ENCODE results near the gene SCGB1C1. TPM values are rescaled to one million over a fixed set of nuclear protein-coding genes. Genes with fewer than 3 reads are reported as not detected.

The SCGB1C1 gene
- total and polyA plus RNA-seq, 8 donors = not detected

GRCh38 chr11:203945-204586, 11.2 kb downstream of the SCGB1C1 start:
- Histone ChIP-seq H3K9me3 (no peaks in the 10 kb centered on the region), H3K27me3 (no peaks in the 10 kb centered on the region), H3K27ac (peak overlapping the region in 1 of 5 donors; percentile 17), H3K4me1 (peaks cover 13 to 56% (median 45%) of the 10 kb centered on the region in 4 donors), H3K36me3 (peaks cover 12 to 58% (median 55%) of the 10 kb centered on the region in 4 donors), H3K4me3 (no peak overlapping the region)
- peak in 1 of 2 donors; percentile 16 for DNase-seq
- 88 to 95% (median 91%) methylated on average over 4 of the region's 4 CpGs for WGBS, 5 donors
- intact Hi-C loops (cut with DNase I; ENCODE audit: low total_unique reads) = no loop called here
- no peak for TF ChIP-seq POLR2A (IDR thresholded peaks at IDR 0.05)

- DNase-seq = peak; percentile 6 to 14
Observed at GRCh38 chr11:204587-205109, 11.8 kb downstream of the SCGB1C1 start.

DNA sequence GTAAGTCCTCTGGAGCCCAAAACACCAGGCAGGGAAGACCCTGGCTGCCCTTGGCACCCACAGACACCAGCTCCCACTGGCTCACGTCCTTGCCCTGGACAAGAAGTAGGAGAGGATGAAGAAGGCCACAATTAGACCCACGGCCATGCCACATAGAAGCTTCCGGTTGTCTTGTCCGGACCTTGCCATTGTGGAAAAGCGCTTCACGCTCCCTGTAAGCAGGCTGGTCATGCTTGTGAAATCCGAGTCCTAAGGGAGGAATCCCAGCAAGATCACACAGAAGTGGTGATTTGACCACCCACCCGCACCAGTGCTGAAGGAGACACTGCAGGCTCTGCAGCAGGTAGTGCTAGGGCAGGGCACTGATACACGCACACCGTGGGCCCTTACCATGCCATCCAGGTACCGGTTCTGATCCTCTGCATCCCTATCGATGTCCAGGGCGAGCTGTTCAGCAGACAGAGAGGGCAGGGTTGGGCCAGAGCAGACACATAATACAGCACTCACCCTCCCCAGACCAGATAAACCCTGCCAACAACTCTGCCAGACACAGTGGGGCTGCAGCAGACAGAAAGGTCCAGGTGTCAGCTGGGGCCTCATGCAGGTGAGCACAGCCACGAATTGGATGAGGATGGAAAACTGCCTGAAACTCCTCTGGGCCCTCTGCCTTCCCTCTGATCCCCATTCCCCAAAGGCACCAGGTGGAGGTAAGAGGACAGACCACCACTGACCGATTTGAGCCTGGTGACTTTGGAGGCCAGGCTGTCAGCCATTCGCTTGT, 12.5 kb downstream of the SCGB1C1 start:
- TF ChIP-seq CTCF (IDR thresholded peaks at IDR 0.05) = no peak
- TF ChIP-seq POLR2AphosphoS5 (IDR thresholded peaks at IDR 0.05) = no peak
- TF ChIP-seq POLR2A (IDR thresholded peaks at IDR 0.05) = no peak
- TF ChIP-seq EP300 (IDR thresholded peaks at IDR 0.05) = no peak
- Histone ChIP-seq H3K36me3 (peaks cover 18 to 62% (median 60%) of the 10 kb centered on the region in 4 donors), H3K27me3 (no peaks in the 10 kb centered on the region), H3K4me1 (peaks cover 27 to 69% (median 58%) of the 10 kb centered on the region in 4 donors), H3K4me3 (peak overlapping the region; percentile 82 to 100 (median 92)), H3K27ac (no peak overlapping the region), H3K9me3 (no peaks in the 10 kb centered on the region)
- 86 to 90% (median 87%) methylated on average over 11 to 16 of the region's 16 CpGs for whole genome bisulfite sequencing, 5 donors
- peak; percentile 3 to 23 for DNase-seq
- intact Hi-C loops (cut with DNase I; ENCODE audit: low total_unique reads) = no loop called here

More at GRCh38 chr11:204587-205109, 11.8 kb downstream of the SCGB1C1 start:
- Histone ChIP-seq H3K9me3 (no peaks in the 10 kb centered on the region), H3K27me3 (no peaks in the 10 kb centered on the region), H3K4me1 (peaks cover 19 to 62% (median 51%) of the 10 kb centered on the region in 4 donors), H3K36me3 (peaks cover 12 to 62% (median 56%) of the 10 kb centered on the region in 4 donors), H3K4me3 (peak overlapping the region in 1 of 4 donors; percentile 90), H3K27ac (peak overlapping the region in 1 of 5 donors; percentile 2)
- intact Hi-C loops (cut with DNase I; ENCODE audit: low total_unique reads) = no loop called here
- 83 to 88% (median 87%) methylated on average over 5 to 12 of the region's 12 CpGs for WGBS, 5 donors
- TF ChIP-seq POLR2AphosphoS5 (IDR thresholded peaks at IDR 0.05) (no peak), EP300 (IDR thresholded peaks at IDR 0.05) (no peak), CTCF (IDR thresholded peaks at IDR 0.05) (no peak), POLR2A (IDR thresholded peaks at IDR 0.05) (no peak)

DNA sequence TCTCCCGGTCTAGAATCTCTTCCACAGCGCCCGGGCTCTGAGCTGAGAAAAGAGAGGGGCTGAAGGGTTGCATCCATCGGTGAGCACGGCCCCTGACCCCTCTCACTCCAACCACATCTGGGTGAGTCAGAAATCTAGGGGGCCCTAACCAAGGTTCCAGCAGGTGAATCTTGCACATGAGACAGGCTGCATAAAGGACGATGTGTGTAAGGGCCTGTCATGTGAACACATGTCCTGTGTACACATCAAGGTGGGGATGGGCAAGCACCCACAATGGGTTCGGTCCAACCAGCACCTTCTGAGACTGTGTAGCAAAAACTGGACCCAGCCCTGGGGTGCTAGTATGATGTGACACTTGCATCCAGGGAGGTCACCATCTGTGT, 13.1 kb downstream of the SCGB1C1 start:
- Histone ChIP-seq H3K36me3 (peaks cover 22 to 62% (median 60%) of the 10 kb centered on the region in 4 donors), H3K27ac (peak overlapping the region in 4 of 5 donors; percentile 98 to 100 (median 99)), H3K4me1 (peaks cover 31 to 75% (median 64%) of the 10 kb centered on the region in 4 donors), H3K27me3 (no peaks in the 10 kb centered on the region), H3K4me3 (peak overlapping the region; percentile 82 to 100 (median 92)), H3K9me3 (no peaks in the 10 kb centered on the region)
- intact Hi-C loops (cut with DNase I; ENCODE audit: low total_unique reads) = no loop called here
- DNase-seq = peak; percentile 11 to 23
- TF ChIP-seq POLR2A (IDR thresholded peaks at IDR 0.05) = no peak
- TF ChIP-seq EP300 (IDR thresholded peaks at IDR 0.05) = no peak
- no peak for TF ChIP-seq CTCF (IDR thresholded peaks at IDR 0.05)
- TF ChIP-seq POLR2AphosphoS5 (IDR thresholded peaks at IDR 0.05) = no peak
- 64 to 75% (median 71%) methylated on average over 6 to 7 of the region's 7 CpGs for WGBS, 5 donors
